ENCODE data around the gene OSBPL1A.

GRCh38 chr18:24402209-24402785 is 4.7 kb upstream of the OSBPL1A start:
- TF ChIP-seq CTCF (IDR thresholded peaks at IDR 0.05), result peak in 1 of 3 experiments; percentile 27
- no peak for TF ChIP-seq POLR2A (IDR thresholded peaks at IDR 0.05)
